DMS153 treated with DMSO at 0.1 percent for 48 hours (cell line): ENCODE results near the gene IL36B.
A peak's percentile ranks its signal among the peaks of the same experiment; 100 is the strongest.

Experiments used
- DNase-seq: peaks from one replicate; lab custom pipeline; 2025; ENCODE audit not compliant: unreplicated experiment; lab: John Stamatoyannopoulos, UW

Gene IL36B

GRCh38 chr2:113012436-113013335, 40.0 kb downstream of the IL36B start:
- no peak for DNase-seq

GRCh38 chr2:113011108-113011507, 41.6 kb downstream of the IL36B start:
- DNase-seq = no peak

GRCh38 chr2:113010088-113010487, 42.6 kb downstream of the IL36B start:
- DNase-seq = no peak

GRCh38 chr2:113009622-113010021, 43.0 kb downstream of the IL36B start:
- DNase-seq = no peak

- no peak for DNase-seq
Measured at GRCh38 chr2:113007250-113007649, 45.4 kb downstream of the IL36B start.

- no peak for DNase-seq
Measured at GRCh38 chr2:113005030-113005509, 47.6 kb downstream of the IL36B start, which contains the start of gene IL36A. IL36A (plus strand) TSS chr2:113005459; CDS start chr2:113005872, 413 bp downstream.

GRCh38 chr2:113002677-113003076, 50.0 kb downstream of the IL36B start:
- DNase-seq = no peak

GRCh38 chr2:113000436-113000835, 52.2 kb downstream of the IL36B start:
- peak; percentile 4 for DNase-seq

- DNase-seq = no peak
Measured at GRCh38 chr2:112997151-112997550, 55.5 kb downstream of the IL36B start.

GRCh38 chr2:112996635-112997034, 56.0 kb downstream of the IL36B start:
- DNase-seq = no peak

- DNase-seq = no peak
Measured at GRCh38 chr2:112995346-112995920, 57.2 kb downstream of the IL36B start.

- no peak for DNase-seq
Measured at GRCh38 chr2:112994648-112995047, 58.0 kb downstream of the IL36B start.

GRCh38 chr2:112993831-112994230, 58.8 kb downstream of the IL36B start:
- DNase-seq = no peak

- no peak for DNase-seq
Measured at GRCh38 chr2:112989611-112990010, 63.1 kb downstream of the IL36B start.

GRCh38 chr2:112985090-112985489, 67.6 kb downstream of the IL36B start:
- DNase-seq = no peak

- no peak for DNase-seq
Measured at GRCh38 chr2:112980537-112980936, 72.1 kb downstream of the IL36B start.

- DNase-seq = no peak
Measured at GRCh38 chr2:112979731-112980130, 72.9 kb downstream of the IL36B start.

- DNase-seq = no peak
Measured at GRCh38 chr2:112977559-112978056, 75.1 kb downstream of the IL36B start, which contains the start of gene IL36G. IL36G (plus strand) TSS chr2:112978006; CDS start chr2:112978639, 633 bp downstream.
